Measurements from ENCODE around the gene LRRC3.
A peak's percentile ranks its signal among the peaks of the same experiment; 100 is the strongest.
"Not testable (repeated sequence)": the region's sequence is repeated elsewhere in the genome, so short reads cannot be mapped to it uniquely, and the experiment has no call there.

Gene LRRC3

GRCh38 chr21:44454747-44455523 lies at the start of gene LRRC3:
TSS of gene LRRC3 (plus strand) at chr21:44455510. CDS start at chr21:44456645, 1,135 bp downstream.
- peak; percentile 69 to 80 for DNase-seq

- no peak for DNase-seq
Measured at GRCh38 chr21:44405948-44406872, 49.1 kb upstream of the LRRC3 start.

- no peak for DNase-seq
Measured at GRCh38 chr21:44406953-44407352, 48.4 kb upstream of the LRRC3 start.

GRCh38 chr21:44407493-44407892 lies 47.8 kb upstream of the LRRC3 start:
- DNase-seq, result no peak

- DNase-seq, result no peak
Measured at GRCh38 chr21:44408226-44408625, 47.1 kb upstream of the LRRC3 start.

- DNase-seq, result no peak
Measured at GRCh38 chr21:44413566-44414290, 41.6 kb upstream of the LRRC3 start.

GRCh38 chr21:44414291-44415072 lies 40.8 kb upstream of the LRRC3 start:
- no peak for DNase-seq

GRCh38 chr21:44415073-44416025 lies 40.0 kb upstream of the LRRC3 start:
- no peak for DNase-seq

- DNase-seq, result no peak
Measured at GRCh38 chr21:44416193-44416592, 39.1 kb upstream of the LRRC3 start.

GRCh38 chr21:44417621-44418107 lies 37.6 kb upstream of the LRRC3 start:
- not testable (repeated sequence) for DNase-seq

GRCh38 chr21:44418108-44418875 lies 37.0 kb upstream of the LRRC3 start:
- no peak for DNase-seq

GRCh38 chr21:44418876-44419230 lies 36.5 kb upstream of the LRRC3 start:
- no peak for DNase-seq

GRCh38 chr21:44419679-44420078 lies 35.6 kb upstream of the LRRC3 start:
- no peak for DNase-seq

GRCh38 chr21:44420416-44421205 lies 34.7 kb upstream of the LRRC3 start:
- DNase-seq, result no peak

- DNase-seq, result no peak
Measured at GRCh38 chr21:44421901-44422840, 33.1 kb upstream of the LRRC3 start.

GRCh38 chr21:44423312-44423821 lies 31.9 kb upstream of the LRRC3 start:
- no peak for DNase-seq

GRCh38 chr21:44423941-44424607 lies 31.2 kb upstream of the LRRC3 start:
- DNase-seq, result no peak
